Cardiac fibroblast (primary cell): ENCODE measurements around the gene MYEOV.

Source experiments
- DNase-seq, 2 donors: peaks; one replicate each; pipeline versions ENCODE4 v3.0.0 to v3.0.0-alpha.2; 2010; ENCODE audit warnings: low read depth in 2 of 2
- H3K4me3 ChIP-seq, 2 donors: replicated peaks in 1 of 2; 1 replicate in 1 of 2; 2 replicates in 1 of 2; pipeline ENCODE4 v1.5.1; 2011; ENCODE audit warnings: low read depth in 2 of 2, low read length in 2 of 2, mild to moderate bottlenecking in 2 of 2, moderate library complexity in 1 of 2
- TF ChIP-seq, protein P1 (sequence below): IDR thresholded peaks from one replicate; pipeline ENCODE4 v1.5.1; 2011; ENCODE audit warnings: low read depth, mild to moderate bottlenecking, low read length, inconsistent platforms

Gene MYEOV

GRCh38 chr11:69296890-69297786 lies 3.2 kb downstream of the MYEOV start:
- DNase-seq, result peak; percentile 96 to 100
- TF ChIP-seq, protein P1, sequence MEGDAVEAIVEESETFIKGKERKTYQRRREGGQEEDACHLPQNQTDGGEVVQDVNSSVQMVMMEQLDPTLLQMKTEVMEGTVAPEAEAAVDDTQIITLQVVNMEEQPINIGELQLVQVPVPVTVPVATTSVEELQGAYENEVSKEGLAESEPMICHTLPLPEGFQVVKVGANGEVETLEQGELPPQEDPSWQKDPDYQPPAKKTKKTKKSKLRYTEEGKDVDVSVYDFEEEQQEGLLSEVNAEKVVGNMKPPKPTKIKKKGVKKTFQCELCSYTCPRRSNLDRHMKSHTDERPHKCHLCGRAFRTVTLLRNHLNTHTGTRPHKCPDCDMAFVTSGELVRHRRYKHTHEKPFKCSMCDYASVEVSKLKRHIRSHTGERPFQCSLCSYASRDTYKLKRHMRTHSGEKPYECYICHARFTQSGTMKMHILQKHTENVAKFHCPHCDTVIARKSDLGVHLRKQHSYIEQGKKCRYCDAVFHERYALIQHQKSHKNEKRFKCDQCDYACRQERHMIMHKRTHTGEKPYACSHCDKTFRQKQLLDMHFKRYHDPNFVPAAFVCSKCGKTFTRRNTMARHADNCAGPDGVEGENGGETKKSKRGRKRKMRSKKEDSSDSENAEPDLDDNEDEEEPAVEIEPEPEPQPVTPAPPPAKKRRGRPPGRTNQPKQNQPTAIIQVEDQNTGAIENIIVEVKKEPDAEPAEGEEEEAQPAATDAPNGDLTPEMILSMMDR, result no peak
- peak overlapping the region in 1 of 2 donors; percentile 11 for H3K4me3 ChIP-seq

- no peak overlapping the region for H3K4me3 ChIP-seq
- DNase-seq, result peak in 1 of 2 donors; percentile 66
- TF ChIP-seq, protein P1, result no peak
Measured at GRCh38 chr11:69297787-69298266, 3.9 kb downstream of the MYEOV start.

DNA sequence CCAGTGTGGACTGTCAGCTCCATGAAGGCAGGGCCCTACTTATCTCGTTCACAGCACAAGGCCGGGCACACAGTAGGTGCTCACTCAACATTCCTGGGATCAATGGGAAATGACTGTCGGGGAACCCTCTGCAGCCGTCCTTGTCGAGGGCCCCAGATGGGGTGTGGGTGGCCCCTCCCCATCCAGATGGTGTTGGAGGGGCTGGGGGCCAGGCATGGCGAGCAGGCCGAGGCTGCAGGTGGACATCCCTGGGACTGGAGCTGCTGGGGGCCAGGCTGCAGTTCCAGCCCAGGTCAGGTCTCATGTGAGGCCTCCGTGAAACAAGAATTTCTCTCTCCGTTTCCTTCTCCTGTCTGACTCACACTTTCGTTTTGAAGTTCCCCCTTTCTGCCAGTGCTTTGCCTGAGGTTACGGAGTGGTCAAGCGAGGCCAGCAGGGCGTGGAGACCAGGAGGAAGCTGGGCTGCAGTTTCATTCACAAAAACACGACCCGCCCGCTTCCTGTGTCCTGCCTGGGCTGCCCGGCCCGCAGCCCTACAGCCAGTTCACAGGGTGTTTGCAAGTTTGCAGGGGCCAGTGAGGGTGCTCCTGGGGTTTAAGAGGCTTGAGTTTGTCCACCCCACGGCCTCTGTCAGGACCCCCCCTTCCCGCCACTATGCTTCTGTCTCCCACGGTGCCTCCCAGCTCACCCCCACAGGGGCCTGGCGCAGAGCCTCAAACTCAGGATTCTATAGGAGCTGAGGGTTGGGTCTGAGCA lies 4.5 kb downstream of the MYEOV start:
- DNase-seq, result peak; percentile 79 to 95
- TF ChIP-seq, protein P1, result no peak
- H3K4me3 ChIP-seq, result peak overlapping the region; percentile 12 to 17

DNA sequence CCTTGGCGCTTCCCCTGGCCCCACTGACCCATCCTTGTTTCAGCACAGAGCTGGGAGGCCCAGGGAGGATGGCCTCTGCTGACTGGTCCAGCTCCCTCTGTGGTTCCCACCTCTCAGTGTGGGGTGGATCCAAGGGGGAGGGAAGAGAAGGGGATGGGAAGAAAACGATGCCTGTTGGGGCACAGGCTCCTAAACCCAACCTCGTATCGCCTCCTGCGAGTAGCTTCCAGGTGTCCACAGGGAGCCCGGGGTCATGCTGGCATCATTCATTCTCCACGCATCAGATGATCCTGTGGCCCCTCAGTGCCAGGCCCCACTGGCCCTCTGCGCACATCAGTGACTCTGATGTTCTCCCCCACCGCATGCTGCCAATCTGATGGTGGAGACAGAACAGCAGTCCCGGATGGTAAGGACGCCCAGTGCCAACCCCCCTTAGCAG lies 5.1 kb downstream of the MYEOV start:
- peak overlapping the region in 1 of 2 donors; percentile 5 for H3K4me3 ChIP-seq
- DNase-seq, result peak in 1 of 2 donors; percentile 63
- TF ChIP-seq, protein P1, result no peak

DNA sequence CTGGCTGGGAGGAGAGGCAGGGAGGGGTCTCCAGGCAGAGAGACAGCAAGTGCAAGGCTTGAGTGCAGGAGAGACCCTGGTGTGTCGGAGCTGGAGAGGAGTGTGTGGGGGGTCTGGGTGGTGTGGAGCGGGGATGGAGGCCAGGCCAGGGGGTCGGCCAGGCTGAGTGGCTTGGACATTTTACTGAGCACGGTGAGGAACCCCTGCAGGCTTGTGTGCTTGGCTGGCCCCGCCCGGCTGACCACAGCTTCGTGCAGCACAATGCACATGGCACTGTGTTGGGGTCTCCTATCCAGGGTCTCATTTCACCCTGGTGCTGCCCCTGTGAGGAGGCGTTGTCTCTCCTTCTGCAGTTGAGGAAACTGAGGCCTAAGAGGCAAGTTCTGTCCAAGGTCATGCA lies 5.6 kb downstream of the MYEOV start:
- H3K4me3 ChIP-seq, result no peak overlapping the region
- TF ChIP-seq, protein P1, result no peak
- no peak for DNase-seq

GRCh38 chr11:69300120-69301060 lies 6.4 kb downstream of the MYEOV start:
- TF ChIP-seq, protein P1, result no peak
- peak overlapping the region in 1 of 2 donors; percentile 5 for H3K4me3 ChIP-seq
- peak in 1 of 2 donors; percentile 88 for DNase-seq
